Parathyroid adenoma (tissue), 2 donors: Measurements from ENCODE around the gene PTGFRN.

ENCODE experiments used
- H2AFZ ChIP-seq: fragments of 300-600 bp; sonication (generic); one replicate; pipeline ENCODE4 v1.7.0; 2017; ENCODE audit warnings: antibody characterized with exemption, mild to moderate bottlenecking
- H3K27ac ChIP-seq: fragments of 300-600 bp; sonication (generic); one replicate; pipeline ENCODE4 v1.7.0; 2017
- H3K27me3 ChIP-seq: fragments of 300-600 bp; sonication (generic); one replicate; pipeline ENCODE4 v1.7.0; 2017; ENCODE audit warnings: low read length; ENCODE audit not compliant: control insufficient read depth, insufficient read depth
- H3K36me3 ChIP-seq: fragments of 300-600 bp; sonication (generic); one replicate; pipeline ENCODE4 v1.7.0; 2017; ENCODE audit warnings: low read length; ENCODE audit not compliant: control insufficient read depth, insufficient read depth
- H3K4me1 ChIP-seq: fragments of 300-600 bp; sonication (generic); one replicate; pipeline ENCODE4 v1.7.0; 2017; ENCODE audit warnings: control low read depth
- H3K4me2 ChIP-seq: fragments of 300-600 bp; sonication (generic); one replicate; pipeline ENCODE4 v1.7.0; 2017; ENCODE audit warnings: low read length
- H3K4me3 ChIP-seq: fragments of 300-600 bp; sonication (generic); one replicate; pipeline ENCODE4 v1.7.0; 2017; ENCODE audit warnings: low read depth, low read length
- H3K79me2 ChIP-seq: fragments of 300-600 bp; sonication (generic); one replicate; pipeline ENCODE4 v1.7.0; 2017; ENCODE audit warnings: control low read depth
- H3K9ac ChIP-seq: fragments of 300-600 bp; sonication (generic); one replicate; pipeline ENCODE4 v1.7.0; 2017; ENCODE audit warnings: mild to moderate bottlenecking
- H3K9me3 ChIP-seq: fragments of 300-600 bp; sonication (generic); one replicate; pipeline ENCODE4 v1.7.0; 2017; ENCODE audit warnings: low read length; ENCODE audit not compliant: control insufficient read depth
- CTCF ChIP-seq: fragments of 300-600 bp; sonication (generic); IDR thresholded peaks from one replicate; pipeline ENCODE4 v1.7.0; 2017; ENCODE audit warnings: antibody characterized with exemption, mild to moderate bottlenecking
- donor health status: primary hyperparathyroidism.

The PTGFRN gene

GRCh38 chr1:116981521-116982037 is 71.9 kb downstream of the PTGFRN start:
- no peak overlapping the region for H3K4me3 ChIP-seq
- TF ChIP-seq CTCF, result no peak
- H3K9ac ChIP-seq, result no peak overlapping the region
- H3K27ac ChIP-seq, result no peak overlapping the region
- H3K9me3 ChIP-seq, result no peaks in the 10 kb centered on the region
- H3K4me1 ChIP-seq, result no peaks in the 10 kb centered on the region
- H3K36me3 ChIP-seq, result no peaks in the 10 kb centered on the region
- H3K27me3 ChIP-seq, result no peaks in the 10 kb centered on the region
- H3K79me2 ChIP-seq, result no peaks in the 10 kb centered on the region
- no peak overlapping the region for H3K4me2 ChIP-seq
- no peak overlapping the region for H2AFZ ChIP-seq

GRCh38 chr1:116982319-116983004 is 72.7 kb downstream of the PTGFRN start:
- no peak overlapping the region for H3K4me3 ChIP-seq
- H3K27ac ChIP-seq, result no peak overlapping the region
- H3K9ac ChIP-seq, result no peak overlapping the region
- H3K9me3 ChIP-seq, result no peaks in the 10 kb centered on the region
- no peak overlapping the region for H3K4me2 ChIP-seq
- H3K36me3 ChIP-seq, result no peaks in the 10 kb centered on the region
- H3K27me3 ChIP-seq, result no peaks in the 10 kb centered on the region
- H3K4me1 ChIP-seq, result no peaks in the 10 kb centered on the region
- H3K79me2 ChIP-seq, result no peaks in the 10 kb centered on the region
- no peak for TF ChIP-seq CTCF
- H2AFZ ChIP-seq, result no peak overlapping the region

- TF ChIP-seq CTCF, result no peak
- Histone ChIP-seq H3K27ac (no peak overlapping the region), H3K79me2 (no peaks in the 10 kb centered on the region), H3K27me3 (no peaks in the 10 kb centered on the region), H2AFZ (no peak overlapping the region), H3K4me2 (no peak overlapping the region), H3K9me3 (no peaks in the 10 kb centered on the region), H3K4me3 (no peak overlapping the region), H3K4me1 (no peaks in the 10 kb centered on the region), H3K36me3 (no peaks in the 10 kb centered on the region), H3K9ac (no peak overlapping the region)
Observed at GRCh38 chr1:116983112-116983511, 73.4 kb downstream of the PTGFRN start.

GRCh38 chr1:116983678-116984077 is 74.0 kb downstream of the PTGFRN start:
- Histone ChIP-seq H3K4me3 (no peak overlapping the region), H3K9me3 (no peaks in the 10 kb centered on the region), H3K9ac (no peak overlapping the region), H3K36me3 (no peaks in the 10 kb centered on the region), H3K27ac (no peak overlapping the region), H3K4me2 (no peak overlapping the region), H3K27me3 (no peaks in the 10 kb centered on the region), H2AFZ (no peak overlapping the region), H3K4me1 (no peaks in the 10 kb centered on the region), H3K79me2 (no peaks in the 10 kb centered on the region)
- no peak for TF ChIP-seq CTCF
